Tibial nerve (tissue), 3 donors: ENCODE results near the gene SECISBP2L.

Experiments used
- CTCF ChIP-seq, 5 experiments: fragments of 200-600 bp in 3 of 5; fragments of 450-650 bp in 2 of 5; sonication (generic) in 3 of 5; IDR thresholded peaks; one replicate each; pipeline ENCODE4 v1.5.1; 2016 to 2019; ENCODE audit warnings: antibody characterized with exemption in 5 of 5, mild to moderate bottlenecking in 3 of 5, moderate library complexity in 2 of 5
- POLR2A ChIP-seq, 2 donors: fragments of 450-650 bp; IDR thresholded peaks; one replicate each; pipeline ENCODE4 v1.6.1; 2017; ENCODE audit warnings: antibody characterized with exemption in 2 of 2, mild to moderate bottlenecking in 2 of 2, moderate library complexity in 2 of 2

- TF ChIP-seq CTCF (IDR thresholded peaks at IDR 0.05) (no peak), POLR2A (IDR thresholded peaks at IDR 0.05) (no peak)
These were observed 1.3 kb downstream of the SECISBP2L start for GRCh38 chr15:49044766-49045606.
